Osteocyte (in vitro differentiated cells): ENCODE measurements around the gene FUZ. TPM values are rescaled to one million over a fixed set of nuclear protein-coding genes. Genes with fewer than 3 reads are reported as not detected.

ENCODE experiments used
- DNase-seq: peaks from one replicate; pipeline ENCODE4 v3.0.0; 2021; ENCODE audit warnings: mixed read lengths; ENCODE audit not compliant: unreplicated experiment; ENCODE audit errors: extremely low spot score
- H3K27ac Mint-ChIP-seq: one replicate; pipeline ENCODE4 v1.8.0; 2021; ENCODE audit warnings: mild to moderate bottlenecking, mixed read lengths; ENCODE audit not compliant: unreplicated experiment
- H3K27me3 Mint-ChIP-seq: one replicate; pipeline ENCODE4 v1.8.0; 2021; ENCODE audit warnings: mixed read lengths; ENCODE audit not compliant: unreplicated experiment
- H3K36me3 Mint-ChIP-seq: one replicate; pipeline ENCODE4 v1.8.0; 2021; ENCODE audit warnings: mixed read lengths; ENCODE audit not compliant: unreplicated experiment
- H3K4me1 Mint-ChIP-seq: one replicate; pipeline ENCODE4 v1.8.0; 2021; ENCODE audit warnings: mixed read lengths; ENCODE audit not compliant: unreplicated experiment
- H3K4me3 Mint-ChIP-seq: one replicate; pipeline ENCODE4 v1.8.0; 2021; ENCODE audit warnings: mild to moderate bottlenecking, moderate library complexity, mixed read lengths; ENCODE audit not compliant: unreplicated experiment
- H3K9me3 Mint-ChIP-seq: one replicate; pipeline ENCODE4 v1.8.0; 2021; ENCODE audit warnings: mixed read lengths; ENCODE audit not compliant: unreplicated experiment
- CTCF ChIP-seq: fragments of 200-600 bp; sonication (generic); IDR thresholded peaks from 2 replicates; pipeline ENCODE4 v1.5.0; 2021; ENCODE audit warnings: antibody characterized with exemption, mild to moderate bottlenecking, moderate library complexity
- total RNA-seq: library from RNA; stranded (reverse); gene quantifications from 2 replicates; pipeline ENCODE4 v1.2.1, GENCODE V29; 2021

Gene FUZ
- total RNA-seq, 1 donor from 2014 or later: 24.4 TPM

DNA sequence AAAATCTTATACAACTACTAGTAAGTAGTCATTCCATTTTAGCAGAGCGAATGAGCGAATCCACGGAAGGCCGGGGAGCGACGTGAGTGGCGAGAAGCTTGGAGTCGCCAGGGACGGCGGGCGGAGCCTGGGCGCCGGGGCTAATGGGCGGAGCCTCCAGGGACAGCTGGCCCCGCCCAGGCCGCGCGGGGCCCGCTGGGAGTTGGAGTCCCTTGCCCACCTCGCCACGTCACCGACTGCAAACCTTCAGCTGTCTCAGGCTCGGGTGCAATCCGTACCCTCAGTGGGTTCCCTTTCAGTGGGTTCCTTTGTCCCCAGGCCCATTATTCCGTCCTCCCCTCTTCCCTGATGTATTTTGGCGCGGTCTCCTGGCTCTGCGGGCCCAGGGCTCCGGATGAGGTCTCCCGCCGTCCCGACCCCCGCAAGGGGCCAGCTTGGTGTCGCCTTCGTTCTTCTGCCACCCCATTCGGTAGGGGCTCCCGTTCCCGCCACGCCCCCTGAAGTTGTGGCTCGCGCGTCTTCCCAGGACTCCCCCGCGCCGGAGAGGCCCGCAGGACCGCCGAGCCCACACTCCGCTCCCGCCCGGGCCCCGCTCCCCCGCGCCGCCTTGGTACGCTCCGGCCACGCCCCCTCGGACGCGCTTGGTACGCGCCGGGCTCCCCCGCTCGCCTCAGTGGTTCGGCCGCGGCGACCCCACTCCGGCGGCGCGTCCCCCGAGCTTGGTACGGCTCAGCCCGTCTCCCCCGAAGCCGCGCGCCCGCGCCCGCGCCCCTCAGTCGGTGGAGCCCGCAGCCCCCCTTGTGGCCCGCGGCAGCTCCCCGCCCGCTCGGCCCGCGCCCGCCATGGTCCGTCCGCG lies 37.6 kb upstream of the FUZ start, which contains the start of gene PTOV1:
TSS of gene PTOV1 (plus strand) at position 673 of the 856 bp plus-strand sequence.
- peak; percentile 97 for DNase-seq
- Mint-ChIP-seq H3K4me3 (peak within 1 kb of the TSS; percentile 87), H3K36me3 (peaks cover 14% of the 10 kb centered on the region), H3K4me1 (peaks cover 48% of the 10 kb centered on the region), H3K27me3 (no peaks in the 10 kb centered on the region), H3K27ac (peak within 1 kb of the TSS; percentile 98), H3K9me3 (peaks cover 6% of the 10 kb centered on the region)
- no peak for TF ChIP-seq CTCF

- TF ChIP-seq CTCF: no peak
- peaks cover 52% of the 10 kb centered on the region for H3K4me1 Mint-ChIP-seq
- DNase-seq: no peak
- H3K4me3 Mint-ChIP-seq: peak overlapping the region; percentile 87
- peaks cover 11% of the 10 kb centered on the region for H3K36me3 Mint-ChIP-seq
- peaks cover 6% of the 10 kb centered on the region for H3K9me3 Mint-ChIP-seq
- H3K27me3 Mint-ChIP-seq: no peaks in the 10 kb centered on the region
- peak overlapping the region; percentile 98 for H3K27ac Mint-ChIP-seq
These were observed 37.1 kb upstream of the FUZ start for GRCh38 chr19:49850221-49850486.

- Mint-ChIP-seq H3K4me3 (peak overlapping the region; percentile 87), H3K9me3 (peaks cover 6% of the 10 kb centered on the region), H3K27me3 (no peaks in the 10 kb centered on the region), H3K4me1 (peaks cover 56% of the 10 kb centered on the region), H3K36me3 (peaks cover 11% of the 10 kb centered on the region), H3K27ac (peak overlapping the region; percentile 98)
- DNase-seq: no peak
- no peak for TF ChIP-seq CTCF
These were observed 36.5 kb upstream of the FUZ start for GRCh38 chr19:49849433-49850220.

GRCh38 chr19:49848938-49849337 lies 35.8 kb upstream of the FUZ start:
- Mint-ChIP-seq H3K9me3 (peaks cover 6% of the 10 kb centered on the region), H3K36me3 (peaks cover 11% of the 10 kb centered on the region), H3K27me3 (no peaks in the 10 kb centered on the region), H3K4me1 (peaks cover 54% of the 10 kb centered on the region), H3K4me3 (peak overlapping the region; percentile 58), H3K27ac (peak overlapping the region; percentile 53)
- TF ChIP-seq CTCF: no peak
- no peak for DNase-seq
